ENCODE results near the gene SRSF12.

DNA sequence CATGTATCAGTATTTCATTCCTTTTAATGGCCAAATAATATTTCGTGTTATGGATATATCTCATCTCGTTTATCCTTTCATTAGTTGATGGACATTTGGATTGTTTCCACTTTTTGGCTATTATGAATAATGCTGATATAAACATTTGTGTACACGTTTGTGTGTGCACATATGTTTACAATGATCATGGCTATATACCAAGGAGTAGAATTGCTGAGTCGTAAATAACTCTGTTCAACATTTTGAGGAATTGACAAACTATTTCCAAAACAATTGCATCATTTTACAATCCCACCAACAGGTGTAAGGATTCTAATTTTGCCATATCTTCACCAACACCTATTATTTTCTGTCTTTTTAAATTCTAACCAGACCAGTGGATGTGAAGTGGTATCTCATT is 63.7 kb downstream of the SRSF12 start:
- TF ChIP-seq, protein P1, sequence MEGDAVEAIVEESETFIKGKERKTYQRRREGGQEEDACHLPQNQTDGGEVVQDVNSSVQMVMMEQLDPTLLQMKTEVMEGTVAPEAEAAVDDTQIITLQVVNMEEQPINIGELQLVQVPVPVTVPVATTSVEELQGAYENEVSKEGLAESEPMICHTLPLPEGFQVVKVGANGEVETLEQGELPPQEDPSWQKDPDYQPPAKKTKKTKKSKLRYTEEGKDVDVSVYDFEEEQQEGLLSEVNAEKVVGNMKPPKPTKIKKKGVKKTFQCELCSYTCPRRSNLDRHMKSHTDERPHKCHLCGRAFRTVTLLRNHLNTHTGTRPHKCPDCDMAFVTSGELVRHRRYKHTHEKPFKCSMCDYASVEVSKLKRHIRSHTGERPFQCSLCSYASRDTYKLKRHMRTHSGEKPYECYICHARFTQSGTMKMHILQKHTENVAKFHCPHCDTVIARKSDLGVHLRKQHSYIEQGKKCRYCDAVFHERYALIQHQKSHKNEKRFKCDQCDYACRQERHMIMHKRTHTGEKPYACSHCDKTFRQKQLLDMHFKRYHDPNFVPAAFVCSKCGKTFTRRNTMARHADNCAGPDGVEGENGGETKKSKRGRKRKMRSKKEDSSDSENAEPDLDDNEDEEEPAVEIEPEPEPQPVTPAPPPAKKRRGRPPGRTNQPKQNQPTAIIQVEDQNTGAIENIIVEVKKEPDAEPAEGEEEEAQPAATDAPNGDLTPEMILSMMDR (IDR thresholded peaks at IDR 0.05; ENCODE audit: insufficient read depth, low read length, poor library complexity, severe bottlenecking), result no peak
- no peak for TF ChIP-seq EZH2phosphoT487 (conservative IDR thresholded peaks at IDR 0.05; ENCODE audit: low read length)

All from SU-DHL-6 (cell line).